OCI-LY7 (cell line): Measurements from ENCODE around the gene ADD1. TPM values are rescaled to one million over a fixed set of nuclear protein-coding genes. Genes with fewer than 3 reads are reported as not detected.
"Not testable (repeated sequence)": the region's sequence is repeated elsewhere in the genome, so short reads cannot be mapped to it uniquely, and the experiment has no call there.

Experiments used
- BruUV-seq: library from RNA; stranded (reverse); fragments of 400-500 nt; replicated peaks from 2 replicates; lab custom pipeline; 2021; lab: Mats Ljungman, UMichigan
- CTCF ChIA-PET: fragments of 300-600 bp; sonication (Branson Sonifier 250); formaldehyde crosslinking; loops from one replicate; lab custom pipeline; 2022; ENCODE audit warnings: antibody characterized with exemption; ENCODE audit not compliant: unreplicated experiment; lab: Charles Lee
- POLR2A ChIA-PET: fragments of 300-600 bp; sonication (Branson Sonifier 250); formaldehyde crosslinking; loops from one replicate; lab custom pipeline; 2022; ENCODE audit warnings: antibody characterized with exemption; lab: Charles Lee
- DNase-seq: peaks from one replicate; pipeline ENCODE4 v3.0.0-alpha.2; 2015; ENCODE audit warnings: low spot score
- H2AFZ ChIP-seq: fragments of 200-600 bp; sonication (generic), shearing (Covaris generic); 2 replicates; pipeline ENCODE4 v1.6.1; 2014; ENCODE audit warnings: mild to moderate bottlenecking, antibody characterized with exemption, low read length, moderate library complexity
- H3K27ac ChIP-seq: fragments of 200-600 bp; sonication (generic); 2 replicates; pipeline ENCODE4 v1.5.1; 2014; ENCODE audit warnings: mixed run types, low read depth, mild to moderate bottlenecking, moderate library complexity, low read length, inconsistent platforms; ENCODE audit not compliant: poor library complexity, severe bottlenecking
- H3K36me3 ChIP-seq: fragments of 200-600 bp; sonication (generic); 2 replicates; pipeline ENCODE4 v1.6.1; 2014; ENCODE audit warnings: mild to moderate bottlenecking, antibody characterized with exemption, low read length, moderate library complexity, mixed read lengths; ENCODE audit not compliant: insufficient read depth
- H3K4me1 ChIP-seq: fragments of 200-600 bp; sonication (generic); 2 replicates; pipeline ENCODE4 v1.5.1; 2014; ENCODE audit warnings: mild to moderate bottlenecking, low read length; ENCODE audit not compliant: insufficient read depth, poor library complexity, severe bottlenecking
- H3K4me2 ChIP-seq: fragments of 200-600 bp; sonication (generic); 2 replicates; pipeline ENCODE4 v1.6.1; 2014; ENCODE audit warnings: mild to moderate bottlenecking, low read length
- H3K4me3 ChIP-seq: fragments of 200-600 bp; sonication (generic); 2 replicates; pipeline ENCODE4 v1.5.1; 2014; ENCODE audit warnings: mild to moderate bottlenecking, low read depth, low read length; ENCODE audit not compliant: poor library complexity, severe bottlenecking
- H3K79me2 ChIP-seq: fragments of 200-600 bp; sonication (generic); 2 replicates; pipeline ENCODE4 v1.6.1; 2016; ENCODE audit warnings: low read depth, mild to moderate bottlenecking, low read length, moderate library complexity, mixed read lengths; ENCODE audit not compliant: insufficient read depth
- H3K9me2 ChIP-seq: fragments of 200-600 bp; sonication (generic); 2 replicates; pipeline ENCODE4 v1.6.1; 2016; ENCODE audit warnings: mild to moderate bottlenecking, low read length, mixed read lengths; ENCODE audit not compliant: insufficient read depth
- H3K9me3 ChIP-seq: fragments of 200-600 bp; sonication (generic); 2 replicates; pipeline ENCODE4 v1.6.1; 2014; ENCODE audit warnings: mild to moderate bottlenecking, mixed run types, low read length, mixed read lengths
- H4K20me1 ChIP-seq: fragments of 200-600 bp; sonication (generic); 2 replicates; pipeline ENCODE4 v1.6.1; 2014; ENCODE audit warnings: mild to moderate bottlenecking, antibody characterized with exemption, low read length, moderate library complexity, mixed read lengths; ENCODE audit not compliant: insufficient read depth
- EZH2phosphoT487 ChIP-seq: fragments of 200-600 bp; sonication (generic); IDR thresholded peaks from 2 replicates; pipeline ENCODE4 v1.6.1; 2018; ENCODE audit warnings: low read depth, borderline replicate concordance, mild to moderate bottlenecking, mixed run types, antibody characterized with exemption, low read length, moderate library complexity, mixed read lengths
- intact Hi-C: fragments of 100-400 bp; cut with micrococcal nuclease; formaldehyde crosslinking; loops from one replicate; pipeline ENCODE4 v1.10.0; 2022; ENCODE audit not compliant: unreplicated experiment
- total RNA-seq, 2 experiments: library from RNA; depleted of rRNA in 1 of 2; stranded (reverse); fragments of >200 nt in 1 of 2; shearing (Covaris generic) in 1 of 2; gene quantifications; 2 replicates each; pipeline ENCODE4 v1.2.3, GENCODE V29; 2014 to 2022
- TF ChIP-seq, protein P1 (sequence below): fragments of 200-600 bp; sonication (generic); conservative IDR thresholded peaks from 2 replicates; pipeline ENCODE4 v1.5.1; 2014; ENCODE audit warnings: mild to moderate bottlenecking, antibody characterized with exemption, low read length, moderate library complexity, mixed read lengths

ADD1 gene
- total RNA-seq, 2 experiments from 2014 or later: 85.3 to 108 TPM

GRCh38 chr4:2958446-2958845, 114.8 kb downstream of the ADD1 start:
- H3K4me2 ChIP-seq: no peak overlapping the region
- no peak overlapping the region for H3K27ac ChIP-seq

DNA sequence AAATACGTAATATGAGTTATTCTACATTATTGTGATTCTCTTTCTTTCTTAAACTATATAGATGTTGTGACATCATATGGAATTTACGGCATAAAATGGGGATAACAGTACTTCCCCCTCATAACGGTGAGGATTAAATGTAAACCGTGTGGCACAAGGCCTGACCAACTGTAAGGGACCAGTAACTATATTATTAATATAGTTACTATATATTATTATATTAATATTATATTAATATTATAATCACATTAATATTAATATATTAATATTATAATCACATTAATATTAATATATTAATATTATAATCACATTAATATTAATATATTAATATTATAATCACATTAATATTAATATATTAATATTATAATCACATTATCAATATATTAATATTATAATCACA, 116.8 kb downstream of the ADD1 start:
- H3K4me1 ChIP-seq: peaks cover 22% of the 10 kb centered on the region
- DNase-seq: peak; percentile 52
- peaks cover 78% of the 10 kb centered on the region for H3K79me2 ChIP-seq
- peaks cover 56% of the 10 kb centered on the region for H3K36me3 ChIP-seq
- H3K9me2 ChIP-seq, H2AFZ ChIP-seq, BruUV-seq, H3K27ac ChIP-seq, H3K9me3 ChIP-seq, POLR2A ChIA-PET, CTCF ChIA-PET: not testable (repeated sequence)
- intact Hi-C loops: loop anchor here (10.0 kb wide), 1 partner anchor 496 kb away; the partner anchor contains the start of gene RNF4
- peak overlapping the region; percentile 58 for H3K4me3 ChIP-seq
- peak overlapping the region; percentile 66 for H3K4me2 ChIP-seq
- H4K20me1 ChIP-seq: peaks cover 19% of the 10 kb centered on the region

More at GRCh38 chr4:2958446-2958845, 114.8 kb downstream of the ADD1 start:
- intact Hi-C loops: loop anchor here (5.0 kb wide), 1 partner anchor 261 kb away; no protein-coding TSS in a partner anchor
- Histone ChIP-seq H3K4me3 (no peak overlapping the region), H3K9me3 (no peaks in the 10 kb centered on the region), H4K20me1 (peaks cover 20% of the 10 kb centered on the region), H3K79me2 (peaks cover 72% of the 10 kb centered on the region), H3K9me2 (no peaks in the 10 kb centered on the region), H2AFZ (no peak overlapping the region), H3K4me1 (peaks cover 12% of the 10 kb centered on the region), H3K36me3 (peaks cover 74% of the 10 kb centered on the region)
- no peak for TF ChIP-seq EZH2phosphoT487
- TF ChIP-seq, protein P1, sequence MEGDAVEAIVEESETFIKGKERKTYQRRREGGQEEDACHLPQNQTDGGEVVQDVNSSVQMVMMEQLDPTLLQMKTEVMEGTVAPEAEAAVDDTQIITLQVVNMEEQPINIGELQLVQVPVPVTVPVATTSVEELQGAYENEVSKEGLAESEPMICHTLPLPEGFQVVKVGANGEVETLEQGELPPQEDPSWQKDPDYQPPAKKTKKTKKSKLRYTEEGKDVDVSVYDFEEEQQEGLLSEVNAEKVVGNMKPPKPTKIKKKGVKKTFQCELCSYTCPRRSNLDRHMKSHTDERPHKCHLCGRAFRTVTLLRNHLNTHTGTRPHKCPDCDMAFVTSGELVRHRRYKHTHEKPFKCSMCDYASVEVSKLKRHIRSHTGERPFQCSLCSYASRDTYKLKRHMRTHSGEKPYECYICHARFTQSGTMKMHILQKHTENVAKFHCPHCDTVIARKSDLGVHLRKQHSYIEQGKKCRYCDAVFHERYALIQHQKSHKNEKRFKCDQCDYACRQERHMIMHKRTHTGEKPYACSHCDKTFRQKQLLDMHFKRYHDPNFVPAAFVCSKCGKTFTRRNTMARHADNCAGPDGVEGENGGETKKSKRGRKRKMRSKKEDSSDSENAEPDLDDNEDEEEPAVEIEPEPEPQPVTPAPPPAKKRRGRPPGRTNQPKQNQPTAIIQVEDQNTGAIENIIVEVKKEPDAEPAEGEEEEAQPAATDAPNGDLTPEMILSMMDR: no peak
- POLR2A ChIA-PET: interaction anchor here (0.6 kb wide), 1 partner anchor 600 kb away, joined by 3 read pairs; no protein-coding TSS in a partner anchor
- no TSS peak for BruUV-seq
- DNase-seq: no peak
- CTCF ChIA-PET: no interaction called here

GRCh38 chr4:2961421-2961810, 117.8 kb downstream of the ADD1 start:
- Histone ChIP-seq H3K9me3 (no peaks in the 10 kb centered on the region), H3K36me3 (peaks cover 46% of the 10 kb centered on the region), H3K27ac (peak overlapping the region; percentile 69), H3K9me2 (no peaks in the 10 kb centered on the region), H3K4me3 (peak overlapping the region; percentile 83), H3K79me2 (peaks cover 68% of the 10 kb centered on the region), H3K4me2 (peak overlapping the region; percentile 78), H2AFZ (no peak overlapping the region), H4K20me1 (peaks cover 10% of the 10 kb centered on the region), H3K4me1 (peaks cover 22% of the 10 kb centered on the region)
- DNase-seq: peak; percentile 62
- BruUV-seq: no TSS peak
- TF ChIP-seq, protein P1: no peak
- TF ChIP-seq EZH2phosphoT487: no peak
- CTCF ChIA-PET: no interaction called here
- POLR2A ChIA-PET: interaction anchor here (1.0 to 1.5 kb wide), 4 partner anchors 26 to 197 kb away, joined by 3 to 6 read pairs (median 4); no protein-coding TSS in a partner anchor
- intact Hi-C loops: loop anchor here (10.0 kb wide), 1 partner anchor 497 kb away; the partner anchor contains the start of gene RNF4
